WTC11 (cell line): ENCODE results near the gene HJV. TPM values are rescaled to one million over a fixed set of nuclear protein-coding genes. Genes with fewer than 3 reads are reported as not detected.

Source experiments
- ATAC-seq: fragments of 200-7000 bp; cut with Tn5 transposase; 2 replicates; pipeline ENCODE4 v1.10.0; 2021; ENCODE audit warnings: mild to moderate bottlenecking, moderate library complexity
- CTCF ChIA-PET: fragments of 300-600 bp; sonication (Branson Sonifier 250); formaldehyde crosslinking; loops from one replicate; lab custom pipeline; 2021; ENCODE audit warnings: antibody characterized with exemption; lab: Charles Lee
- POLR2A ChIA-PET: fragments of 350-600 bp; sonication (Branson Sonifier 250); formaldehyde crosslinking; loops from one replicate; lab custom pipeline; 2021; ENCODE audit warnings: antibody characterized with exemption; lab: Charles Lee
- DNase-seq: peaks from one replicate; pipeline ENCODE4 v3.0.0; 2021; ENCODE audit warnings: low spot score
- H3K27ac Mint-ChIP-seq: 2 replicates; pipeline ENCODE4 v1.8.0; 2021; ENCODE audit warnings: mixed read lengths
- H3K27me3 Mint-ChIP-seq: 2 replicates; pipeline ENCODE4 v1.8.0; 2021; ENCODE audit warnings: low read depth, mild to moderate bottlenecking, moderate library complexity, mixed read lengths
- H3K36me3 Mint-ChIP-seq: 2 replicates; pipeline ENCODE4 v1.8.0; 2021; ENCODE audit warnings: mixed read lengths
- H3K4me1 Mint-ChIP-seq: 2 replicates; pipeline ENCODE4 v1.8.0; 2022; ENCODE audit warnings: mixed read lengths
- H3K4me3 Mint-ChIP-seq: 2 replicates; pipeline ENCODE4 v1.8.0; 2021; ENCODE audit warnings: mild to moderate bottlenecking, moderate library complexity, mixed read lengths
- H3K9me3 Mint-ChIP-seq: 2 replicates; pipeline ENCODE4 v1.8.0; 2021; ENCODE audit warnings: mixed read lengths
- CBFB ChIP-seq: sonication (generic); formaldehyde crosslinking; IDR thresholded peaks from 2 replicates; pipeline ENCODE4 v1.8.1; 2022; ENCODE audit warnings: mild to moderate bottlenecking, low read depth, missing genetic modification reagents
- E2F5 ChIP-seq: sonication (generic); formaldehyde crosslinking; IDR thresholded peaks from 2 replicates; pipeline ENCODE4 v1.8.1; 2022; ENCODE audit warnings: mild to moderate bottlenecking, moderate library complexity, missing genetic modification reagents
- ELF4 ChIP-seq: sonication (generic); formaldehyde crosslinking; IDR thresholded peaks from 2 replicates; pipeline ENCODE4 v1.8.1; 2022; ENCODE audit warnings: low read depth, mild to moderate bottlenecking, moderate library complexity, missing genetic modification reagents
- FOXK1 ChIP-seq: sonication (generic); formaldehyde crosslinking; IDR thresholded peaks from 2 replicates; pipeline ENCODE4 v1.8.0; 2022; ENCODE audit warnings: mild to moderate bottlenecking, moderate library complexity, missing genetic modification reagents
- FOXP1 ChIP-seq: sonication (generic); formaldehyde crosslinking; IDR thresholded peaks from 2 replicates; pipeline ENCODE4 v1.8.0; 2022; ENCODE audit warnings: missing genetic modification reagents, mild to moderate bottlenecking, moderate library complexity, borderline replicate concordance
- GABPB1 ChIP-seq: sonication (generic); formaldehyde crosslinking; IDR thresholded peaks from 2 replicates; pipeline ENCODE4 v1.8.1; 2023; ENCODE audit warnings: mild to moderate bottlenecking, missing genetic modification reagents
- GTF2I ChIP-seq: fragments of 250-450 bp; sonication (Bioruptor Pico); conservative IDR thresholded peaks from 2 replicates; pipeline ENCODE4 v1.4.0; 2021; ENCODE audit warnings: mild to moderate bottlenecking
- NFATC4 ChIP-seq: fragments of 250-450 bp; sonication (Bioruptor Pico); IDR thresholded peaks from 2 replicates; pipeline ENCODE4 v1.9.0; 2021; ENCODE audit warnings: mild to moderate bottlenecking
- NR2C2 ChIP-seq: sonication (generic); formaldehyde crosslinking; IDR thresholded peaks from 2 replicates; pipeline ENCODE4 v1.8.0; 2022; ENCODE audit warnings: mild to moderate bottlenecking, missing genetic modification reagents
- NR3C1 ChIP-seq: sonication (generic); formaldehyde crosslinking; conservative IDR thresholded peaks from 2 replicates; pipeline ENCODE4 v1.8.1; 2023; ENCODE audit warnings: low read depth, mild to moderate bottlenecking, missing genetic modification reagents
- RORB ChIP-seq: fragments of 250-450 bp; sonication (Bioruptor Pico); IDR thresholded peaks from 2 replicates; pipeline ENCODE4 v1.9.0; 2021; ENCODE audit warnings: mild to moderate bottlenecking
- SOX15 ChIP-seq: fragments of 250-450 bp; sonication (Bioruptor Pico); IDR thresholded peaks from 2 replicates; pipeline ENCODE4 v1.9.0; 2021; ENCODE audit warnings: mild to moderate bottlenecking
- SP1 ChIP-seq: sonication (generic); formaldehyde crosslinking; conservative IDR thresholded peaks from 2 replicates; pipeline ENCODE4 v1.8.1; 2022; ENCODE audit warnings: missing genetic modification reagents
- TCF7 ChIP-seq: sonication (generic); formaldehyde crosslinking; IDR thresholded peaks from 2 replicates; pipeline ENCODE4 v1.8.0; 2022; ENCODE audit warnings: mild to moderate bottlenecking, low read depth, missing genetic modification reagents, moderate library complexity
- TEAD1 ChIP-seq: sonication (generic); formaldehyde crosslinking; IDR thresholded peaks from 2 replicates; pipeline ENCODE4 v1.8.0; 2022; ENCODE audit warnings: mild to moderate bottlenecking, missing genetic modification reagents
- ZBTB21 ChIP-seq: sonication (generic); formaldehyde crosslinking; IDR thresholded peaks from 2 replicates; pipeline ENCODE4 v1.8.1; 2023; ENCODE audit warnings: mild to moderate bottlenecking, missing genetic modification reagents, borderline replicate concordance
- ZNF138 ChIP-seq: sonication (generic); formaldehyde crosslinking; conservative IDR thresholded peaks from 2 replicates; pipeline ENCODE4 v1.8.1; 2022; ENCODE audit warnings: mild to moderate bottlenecking, moderate library complexity, missing genetic modification reagents
- ZNF281 ChIP-seq: sonication (generic); formaldehyde crosslinking; IDR thresholded peaks from 2 replicates; pipeline ENCODE4 v1.8.0; 2023; ENCODE audit warnings: mild to moderate bottlenecking, missing genetic modification reagents
- ZNF423 ChIP-seq: fragments of 250-450 bp; sonication (Bioruptor Pico); IDR thresholded peaks from 2 replicates; pipeline ENCODE4 v2.1.2; 2022; ENCODE audit warnings: mild to moderate bottlenecking, moderate library complexity
- ZNF425 ChIP-seq: fragments of 250-450 bp; sonication (Bioruptor Pico); conservative IDR thresholded peaks from 2 replicates; pipeline ENCODE4 v1.9.0; 2021; ENCODE audit warnings: mild to moderate bottlenecking
- total RNA-seq: library from RNA; stranded (reverse); gene quantifications from 3 replicates; pipeline ENCODE4 v1.2.3, GENCODE V29; 2021
- TF ChIP-seq, protein P1 (sequence below): fragments of 200-600 bp; IDR thresholded peaks from 2 replicates; pipeline ENCODE4 v1.8.0; 2022; ENCODE audit warnings: antibody characterized with exemption
- TF ChIP-seq, protein P2 (sequence below): sonication (generic); formaldehyde crosslinking; IDR thresholded peaks from 2 replicates; pipeline ENCODE4 v1.8.1; 2022; ENCODE audit warnings: missing genetic modification reagents, borderline replicate concordance
- TF ChIP-seq, protein P3 (sequence below): fragments of 250-450 bp; sonication (Bioruptor Pico); IDR thresholded peaks from 2 replicates; pipeline ENCODE4 v2.1.2; 2022; ENCODE audit warnings: mild to moderate bottlenecking, moderate library complexity
- TF ChIP-seq, protein P4 (sequence below): sonication (generic); formaldehyde crosslinking; IDR thresholded peaks from 2 replicates; pipeline ENCODE4 v1.8.0; 2023; ENCODE audit warnings: missing genetic modification reagents

HJV gene
- total RNA-seq, 1 experiment from 2014 or later: 0.31 TPM

DNA sequence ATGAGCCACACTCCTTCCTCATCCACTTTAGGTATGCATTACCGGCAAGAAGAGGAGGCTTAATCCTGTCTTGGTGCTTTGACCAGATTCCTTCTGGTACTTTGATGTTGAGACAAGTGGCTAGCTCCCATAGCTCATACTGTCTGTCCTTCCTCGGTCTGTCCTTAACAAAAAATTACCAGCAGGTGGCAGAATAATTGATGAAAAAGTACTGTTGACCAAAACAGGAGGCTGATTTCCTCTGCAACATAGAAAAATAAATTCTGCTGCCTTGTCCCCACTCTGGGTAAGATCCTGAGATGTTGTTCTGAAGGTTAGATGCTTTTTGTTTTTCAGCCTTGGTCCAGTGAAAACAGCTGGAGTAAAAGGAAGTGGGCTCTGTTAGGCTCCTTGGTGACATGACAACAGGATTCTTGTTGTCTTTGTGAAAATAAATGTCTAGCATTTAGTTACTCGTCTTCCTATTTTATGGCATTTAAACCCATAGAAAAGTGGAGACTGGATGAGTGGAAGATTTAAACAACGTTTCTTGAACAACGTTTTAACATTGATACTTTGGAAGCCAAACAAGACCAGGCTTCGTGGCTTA lies 11.2 kb upstream of the HJV start (continued):
- no peak for TF ChIP-seq ZNF281 (CRISPR knock-in tag)
- TF ChIP-seq E2F5: no peak
- TF ChIP-seq NR3C1 (CRISPR knock-in tag): no peak
- no peak for TF ChIP-seq RORB
- no peak for TF ChIP-seq ZNF423
- TF ChIP-seq, protein P1, sequence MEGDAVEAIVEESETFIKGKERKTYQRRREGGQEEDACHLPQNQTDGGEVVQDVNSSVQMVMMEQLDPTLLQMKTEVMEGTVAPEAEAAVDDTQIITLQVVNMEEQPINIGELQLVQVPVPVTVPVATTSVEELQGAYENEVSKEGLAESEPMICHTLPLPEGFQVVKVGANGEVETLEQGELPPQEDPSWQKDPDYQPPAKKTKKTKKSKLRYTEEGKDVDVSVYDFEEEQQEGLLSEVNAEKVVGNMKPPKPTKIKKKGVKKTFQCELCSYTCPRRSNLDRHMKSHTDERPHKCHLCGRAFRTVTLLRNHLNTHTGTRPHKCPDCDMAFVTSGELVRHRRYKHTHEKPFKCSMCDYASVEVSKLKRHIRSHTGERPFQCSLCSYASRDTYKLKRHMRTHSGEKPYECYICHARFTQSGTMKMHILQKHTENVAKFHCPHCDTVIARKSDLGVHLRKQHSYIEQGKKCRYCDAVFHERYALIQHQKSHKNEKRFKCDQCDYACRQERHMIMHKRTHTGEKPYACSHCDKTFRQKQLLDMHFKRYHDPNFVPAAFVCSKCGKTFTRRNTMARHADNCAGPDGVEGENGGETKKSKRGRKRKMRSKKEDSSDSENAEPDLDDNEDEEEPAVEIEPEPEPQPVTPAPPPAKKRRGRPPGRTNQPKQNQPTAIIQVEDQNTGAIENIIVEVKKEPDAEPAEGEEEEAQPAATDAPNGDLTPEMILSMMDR: no peak
- TF ChIP-seq NR2C2 (CRISPR knock-in tag): no peak
- TF ChIP-seq CBFB (CRISPR knock-in tag): no peak
- TF ChIP-seq SP1 (CRISPR knock-in tag): no peak
- no peak for TF ChIP-seq ELF4 (CRISPR knock-in tag)
- no peak for TF ChIP-seq TCF7

GRCh38 chr1:146031476-146031875 lies 9.9 kb upstream of the HJV start:
- H3K4me1 Mint-ChIP-seq: peaks cover 8% of the 10 kb centered on the region
- no peak for DNase-seq
- ChIA-PET CTCF (interaction anchor here (0.6 to 2.7 kb wide), 5 partner anchors 12 to 173 kb away, joined by 3 to 17 read pairs (median 5); partner anchors contain the start of gene PIAS3), POLR2A (no interaction called here)
- ATAC-seq: no peak
- H3K27ac Mint-ChIP-seq: no peak overlapping the region
- H3K9me3 Mint-ChIP-seq: peaks cover 6% of the 10 kb centered on the region
- H3K36me3 Mint-ChIP-seq: no peaks in the 10 kb centered on the region
- H3K27me3 Mint-ChIP-seq: peaks cover 2% of the 10 kb centered on the region; the same call in 1 of the 2 replicates
- no peak overlapping the region for H3K4me3 Mint-ChIP-seq
- TF ChIP-seq TEAD1 (CRISPR knock-in tag) (no peak), NFATC4 (CRISPR knock-in tag) (no peak), SOX15 (no peak), ZNF138 (CRISPR knock-in tag) (no peak), ZNF423 (no peak), FOXK1 (no peak), ZBTB21 (CRISPR knock-in tag) (no peak), GTF2I (CRISPR knock-in tag) (no peak), ZNF425 (no peak), GABPB1 (no peak), FOXP1 (CRISPR knock-in tag) (no peak)
- TF ChIP-seq, protein P2, sequence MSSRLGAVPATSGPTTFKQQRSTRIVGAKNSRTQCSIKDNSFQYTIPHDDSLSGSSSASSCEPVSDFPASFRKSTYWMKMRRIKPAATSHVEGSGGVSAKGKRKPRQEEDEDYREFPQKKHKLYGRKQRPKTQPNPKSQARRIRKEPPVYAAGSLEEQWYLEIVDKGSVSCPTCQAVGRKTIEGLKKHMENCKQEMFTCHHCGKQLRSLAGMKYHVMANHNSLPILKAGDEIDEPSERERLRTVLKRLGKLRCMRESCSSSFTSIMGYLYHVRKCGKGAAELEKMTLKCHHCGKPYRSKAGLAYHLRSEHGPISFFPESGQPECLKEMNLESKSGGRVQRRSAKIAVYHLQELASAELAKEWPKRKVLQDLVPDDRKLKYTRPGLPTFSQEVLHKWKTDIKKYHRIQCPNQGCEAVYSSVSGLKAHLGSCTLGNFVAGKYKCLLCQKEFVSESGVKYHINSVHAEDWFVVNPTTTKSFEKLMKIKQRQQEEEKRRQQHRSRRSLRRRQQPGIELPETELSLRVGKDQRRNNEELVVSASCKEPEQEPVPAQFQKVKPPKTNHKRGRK (CRISPR knock-in tag): no peak
- TF ChIP-seq, protein P3, sequence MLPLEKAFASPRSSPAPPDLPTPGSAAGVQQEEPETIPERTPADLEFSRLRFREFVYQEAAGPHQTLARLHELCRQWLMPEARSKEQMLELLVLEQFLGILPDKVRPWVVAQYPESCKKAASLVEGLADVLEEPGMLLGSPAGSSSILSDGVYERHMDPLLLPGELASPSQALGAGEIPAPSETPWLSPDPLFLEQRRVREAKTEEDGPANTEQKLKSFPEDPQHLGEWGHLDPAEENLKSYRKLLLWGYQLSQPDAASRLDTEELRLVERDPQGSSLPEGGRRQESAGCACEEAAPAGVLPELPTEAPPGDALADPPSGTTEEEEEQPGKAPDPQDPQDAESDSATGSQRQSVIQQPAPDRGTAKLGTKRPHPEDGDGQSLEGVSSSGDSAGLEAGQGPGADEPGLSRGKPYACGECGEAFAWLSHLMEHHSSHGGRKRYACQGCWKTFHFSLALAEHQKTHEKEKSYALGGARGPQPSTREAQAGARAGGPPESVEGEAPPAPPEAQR (CRISPR knock-in tag): no peak
- TF ChIP-seq, protein P4, sequence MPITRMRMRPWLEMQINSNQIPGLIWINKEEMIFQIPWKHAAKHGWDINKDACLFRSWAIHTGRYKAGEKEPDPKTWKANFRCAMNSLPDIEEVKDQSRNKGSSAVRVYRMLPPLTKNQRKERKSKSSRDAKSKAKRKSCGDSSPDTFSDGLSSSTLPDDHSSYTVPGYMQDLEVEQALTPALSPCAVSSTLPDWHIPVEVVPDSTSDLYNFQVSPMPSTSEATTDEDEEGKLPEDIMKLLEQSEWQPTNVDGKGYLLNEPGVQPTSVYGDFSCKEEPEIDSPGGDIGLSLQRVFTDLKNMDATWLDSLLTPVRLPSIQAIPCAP (CRISPR knock-in tag): no peak
- TF ChIP-seq, protein P1: no peak
